Panc1 (cell line): ENCODE results near the gene THRSP. TPM values are rescaled to one million over a fixed set of nuclear protein-coding genes. Genes with fewer than 3 reads are reported as not detected.

ENCODE experiments used
- ATAC-seq: fragments of 200-7000 bp; cut with Tn5 transposase; 2 replicates; pipeline ENCODE4 v1.9.1; 2020; ENCODE audit warnings: mild to moderate bottlenecking, moderate library complexity
- BruUV-seq: library from RNA; stranded (reverse); fragments of 400-500 nt; replicated peaks from 2 replicates; lab custom pipeline; 2021; lab: Mats Ljungman, UMichigan
- CTCF ChIA-PET: fragments of 300-600 bp; sonication (Branson Sonifier 250); formaldehyde crosslinking; loops from one replicate; lab custom pipeline; 2022; ENCODE audit warnings: antibody characterized with exemption; lab: Charles Lee
- POLR2A ChIA-PET: fragments of 300-600 bp; sonication (Branson Sonifier 250); formaldehyde crosslinking; loops from one replicate; lab custom pipeline; 2022; ENCODE audit warnings: antibody characterized with exemption; lab: Charles Lee
- DNase-seq: peaks from one replicate; pipeline ENCODE4 v3.0.0-alpha.2; 2010; ENCODE audit warnings: low read depth, low spot score
- H3K27ac ChIP-seq: 2 replicates; pipeline ENCODE4 v1.5.1; 2011; ENCODE audit warnings: mild to moderate bottlenecking, low read length, inconsistent platforms
- H3K27me3 ChIP-seq: fragments of 200-500 bp; sonication (Bioruptor generic); 2 replicates; pipeline ENCODE4 v1.6.0; 2014; ENCODE audit warnings: low read length, inconsistent platforms; ENCODE audit not compliant: control insufficient read depth, insufficient read depth
- H3K36me3 ChIP-seq: fragments of 200-500 bp; sonication (Bioruptor generic); 2 replicates; pipeline ENCODE4 v1.5.1; 2014; ENCODE audit warnings: inconsistent platforms, mild to moderate bottlenecking, low read length, moderate library complexity; ENCODE audit not compliant: control insufficient read depth, insufficient read depth
- H3K4me1 ChIP-seq: 2 replicates; pipeline ENCODE4 v1.5.1; 2011; ENCODE audit warnings: inconsistent platforms, mild to moderate bottlenecking, low read length, moderate library complexity; ENCODE audit not compliant: control insufficient read depth, insufficient read depth
- H3K4me3 ChIP-seq, 2 experiments: 2 replicates each; pipeline ENCODE4 v1.5.1; 2011 to 2012; ENCODE audit warnings: low read depth in 2 of 2, low read length in 2 of 2, mild to moderate bottlenecking in 2 of 2, inconsistent platforms in 1 of 2, moderate library complexity in 1 of 2
- H3K9me3 ChIP-seq: fragments of 200-500 bp; sonication (Bioruptor generic); 2 replicates; pipeline ENCODE4 v1.5.1; 2014; ENCODE audit warnings: low read depth, mild to moderate bottlenecking, inconsistent platforms, low read length, moderate library complexity; ENCODE audit not compliant: control insufficient read depth, insufficient read depth
- POLR2AphosphoS5 ChIP-seq: IDR thresholded peaks from 2 replicates; pipeline ENCODE4 v1.6.1; 2012; ENCODE audit warnings: mild to moderate bottlenecking, low read depth, low read length, moderate library complexity
- SIN3A ChIP-seq: IDR thresholded peaks from 2 replicates; pipeline ENCODE4 v1.6.1; 2012; ENCODE audit warnings: low read depth, mild to moderate bottlenecking, low read length, moderate library complexity, borderline replicate concordance; ENCODE audit not compliant: insufficient read depth
- TCF7L2 ChIP-seq: IDR thresholded peaks from 2 replicates; pipeline ENCODE4 v1.6.1; 2011; ENCODE audit warnings: mild to moderate bottlenecking, low read depth, low read length, inconsistent platforms
- in situ Hi-C: cut with HindIII; loops from 2 replicates; pipeline ENCODE4 v1.10.0; 2016; ENCODE audit warnings: low sequenced_read_pairs, low pct_unique_long_range_greater_than_20kb
- intact Hi-C: fragments of 100-400 bp; cut with micrococcal nuclease; formaldehyde crosslinking; loops from one replicate; pipeline ENCODE4 v1.10.0; 2022; ENCODE audit not compliant: unreplicated experiment
- total RNA-seq: library from RNA; stranded (reverse); gene quantifications from one replicate; pipeline ENCODE4 v1.2.1, GENCODE V29; 2021; ENCODE audit not compliant: unreplicated experiment
- TF ChIP-seq, protein P1 (sequence below), 2 experiments: IDR thresholded peaks; 2 replicates each; pipeline ENCODE4 v1.6.1; 2011 to 2012; ENCODE audit warnings: low read depth in 2 of 2, control low read depth in 1 of 2, low read length in 1 of 2, mild to moderate bottlenecking in 1 of 2, moderate library complexity in 1 of 2; ENCODE audit not compliant: insufficient read depth in 1 of 2
- TF ChIP-seq, protein P2 (sequence below): fragments of 450-650 bp; IDR thresholded peaks from 2 replicates; pipeline ENCODE4 v1.5.1; 2017; ENCODE audit warnings: mild to moderate bottlenecking

The THRSP gene
- total RNA-seq, 1 experiment from 2014 or later, result not detected

DNA sequence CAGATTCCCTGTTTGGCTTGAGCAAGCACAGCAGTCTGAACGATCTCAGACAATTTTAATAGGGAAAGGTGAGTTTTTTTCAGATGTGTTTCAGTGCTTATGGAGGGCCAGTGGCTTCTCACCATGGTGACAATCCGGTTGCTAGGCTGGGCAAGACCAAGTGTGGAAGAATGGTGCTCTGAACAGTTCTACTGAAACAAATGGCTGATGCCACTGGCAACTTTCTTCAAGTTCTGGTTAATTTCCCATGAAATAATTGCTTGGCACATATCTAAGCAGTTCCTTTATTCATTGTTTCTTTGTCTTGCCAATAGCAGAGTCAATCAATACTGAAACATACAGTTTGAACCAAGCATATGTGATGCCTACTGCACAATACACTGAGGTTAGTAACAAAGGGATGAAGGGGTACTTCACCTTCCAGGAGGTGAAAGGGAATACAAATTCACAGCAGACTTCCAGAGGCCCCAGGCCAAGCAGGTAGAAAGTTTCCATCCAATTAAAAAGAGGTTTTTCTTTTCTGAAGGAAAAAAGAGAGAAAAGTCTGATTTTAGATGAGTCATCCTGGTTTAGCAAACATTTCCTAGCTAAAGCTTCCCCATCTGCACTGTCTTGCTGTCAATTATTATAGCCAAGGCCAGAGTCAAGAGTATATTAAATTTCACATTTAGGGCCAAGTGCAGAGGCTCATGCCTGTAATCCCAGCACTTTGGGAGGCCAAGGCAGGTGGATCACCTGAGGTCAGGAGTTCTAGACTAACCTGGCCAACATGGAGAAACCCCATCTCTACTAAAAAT is 37.2 kb downstream of the THRSP start:
- POLR2A ChIA-PET, result no interaction called here
- Histone ChIP-seq H3K9me3 (no peaks in the 10 kb centered on the region), H3K4me1 (no peaks in the 10 kb centered on the region), H3K36me3 (peaks cover 16% of the 10 kb centered on the region), H3K27ac (no peak overlapping the region), H3K27me3 (no peaks in the 10 kb centered on the region), H3K4me3 (no peak overlapping the region)
- intact Hi-C loops (no loop called here), in situ Hi-C loops (no loop called here)
- TF ChIP-seq, protein P1, sequence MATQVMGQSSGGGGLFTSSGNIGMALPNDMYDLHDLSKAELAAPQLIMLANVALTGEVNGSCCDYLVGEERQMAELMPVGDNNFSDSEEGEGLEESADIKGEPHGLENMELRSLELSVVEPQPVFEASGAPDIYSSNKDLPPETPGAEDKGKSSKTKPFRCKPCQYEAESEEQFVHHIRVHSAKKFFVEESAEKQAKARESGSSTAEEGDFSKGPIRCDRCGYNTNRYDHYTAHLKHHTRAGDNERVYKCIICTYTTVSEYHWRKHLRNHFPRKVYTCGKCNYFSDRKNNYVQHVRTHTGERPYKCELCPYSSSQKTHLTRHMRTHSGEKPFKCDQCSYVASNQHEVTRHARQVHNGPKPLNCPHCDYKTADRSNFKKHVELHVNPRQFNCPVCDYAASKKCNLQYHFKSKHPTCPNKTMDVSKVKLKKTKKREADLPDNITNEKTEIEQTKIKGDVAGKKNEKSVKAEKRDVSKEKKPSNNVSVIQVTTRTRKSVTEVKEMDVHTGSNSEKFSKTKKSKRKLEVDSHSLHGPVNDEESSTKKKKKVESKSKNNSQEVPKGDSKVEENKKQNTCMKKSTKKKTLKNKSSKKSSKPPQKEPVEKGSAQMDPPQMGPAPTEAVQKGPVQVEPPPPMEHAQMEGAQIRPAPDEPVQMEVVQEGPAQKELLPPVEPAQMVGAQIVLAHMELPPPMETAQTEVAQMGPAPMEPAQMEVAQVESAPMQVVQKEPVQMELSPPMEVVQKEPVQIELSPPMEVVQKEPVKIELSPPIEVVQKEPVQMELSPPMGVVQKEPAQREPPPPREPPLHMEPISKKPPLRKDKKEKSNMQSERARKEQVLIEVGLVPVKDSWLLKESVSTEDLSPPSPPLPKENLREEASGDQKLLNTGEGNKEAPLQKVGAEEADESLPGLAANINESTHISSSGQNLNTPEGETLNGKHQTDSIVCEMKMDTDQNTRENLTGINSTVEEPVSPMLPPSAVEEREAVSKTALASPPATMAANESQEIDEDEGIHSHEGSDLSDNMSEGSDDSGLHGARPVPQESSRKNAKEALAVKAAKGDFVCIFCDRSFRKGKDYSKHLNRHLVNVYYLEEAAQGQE (IDR thresholded peaks at IDR 0.05; ENCODE audit: insufficient read depth in 1 of 2, low read depth in 2 of 2, low read length in 1 of 2), result no peak
- CTCF ChIA-PET, result interaction anchor here (0.6 kb wide), 1 partner anchor 29 kb away, joined by 3 read pairs; no protein-coding TSS in a partner anchor
- DNase-seq, result no peak
- BruUV-seq, result no TSS peak
- no peak for ATAC-seq

DNA sequence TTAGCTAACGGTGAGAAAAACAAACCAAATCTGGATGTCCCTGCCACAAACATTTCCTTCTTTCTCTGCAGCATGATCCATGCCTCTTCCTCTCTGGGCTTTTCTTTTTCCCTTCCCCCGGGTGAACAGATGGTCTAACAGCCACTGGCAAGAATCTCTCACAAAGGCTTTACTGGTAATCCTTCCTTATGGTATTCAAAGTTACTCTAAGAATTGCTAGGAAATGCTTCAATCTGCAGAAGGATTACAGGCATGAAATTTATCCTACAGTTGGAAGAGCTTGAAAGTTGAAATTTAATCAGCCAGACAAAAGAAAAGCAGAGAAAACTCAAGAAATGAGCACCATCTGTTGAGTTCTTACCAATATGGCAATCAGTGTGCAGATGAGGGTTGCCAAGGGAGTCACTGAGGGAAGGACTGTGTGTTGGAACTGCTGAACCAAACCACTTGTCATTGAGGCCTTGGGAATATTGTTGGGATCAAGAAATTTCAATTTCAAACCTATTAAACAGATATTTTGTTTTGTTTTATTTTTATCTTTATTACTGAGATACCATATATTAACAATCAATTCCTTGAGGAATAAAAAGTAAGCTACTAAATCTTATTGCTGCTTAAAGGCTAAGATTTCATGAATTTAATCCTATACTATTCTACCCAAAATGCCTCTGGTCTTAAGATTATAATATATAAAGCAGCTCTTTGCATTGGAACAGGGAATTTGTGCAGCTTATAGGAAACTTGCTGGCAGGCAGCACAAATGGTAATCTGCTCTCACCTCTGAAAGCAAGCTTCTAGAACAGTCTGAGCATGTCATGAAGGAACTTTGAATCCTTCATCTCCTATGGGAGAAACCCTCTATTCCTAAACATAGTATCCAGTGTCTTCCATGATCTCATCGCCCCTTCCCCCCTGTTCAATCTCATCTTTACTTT is 45.7 kb downstream of the THRSP start:
- ChIA-PET CTCF (no interaction called here), POLR2A (interaction anchor here (0.6 to 0.7 kb wide), 2 partner anchors 10 to 42 kb away, joined by 3 read pairs; no protein-coding TSS in a partner anchor)
- intact Hi-C loops (no loop called here), in situ Hi-C loops (no loop called here)
- no peak overlapping the region for H3K27ac ChIP-seq
- ATAC-seq (no peak), DNase-seq (no peak)
- peaks cover 20% of the 10 kb centered on the region for H3K36me3 ChIP-seq
- no TSS peak for BruUV-seq
- TF ChIP-seq, protein P1 (IDR thresholded peaks at IDR 0.05; ENCODE audit: insufficient read depth in 1 of 2, low read depth in 2 of 2, low read length in 1 of 2), result no peak
- no peak for TF ChIP-seq POLR2AphosphoS5
- TF ChIP-seq TCF7L2, result no peak
- no peak for TF ChIP-seq SIN3A
- TF ChIP-seq, protein P2, sequence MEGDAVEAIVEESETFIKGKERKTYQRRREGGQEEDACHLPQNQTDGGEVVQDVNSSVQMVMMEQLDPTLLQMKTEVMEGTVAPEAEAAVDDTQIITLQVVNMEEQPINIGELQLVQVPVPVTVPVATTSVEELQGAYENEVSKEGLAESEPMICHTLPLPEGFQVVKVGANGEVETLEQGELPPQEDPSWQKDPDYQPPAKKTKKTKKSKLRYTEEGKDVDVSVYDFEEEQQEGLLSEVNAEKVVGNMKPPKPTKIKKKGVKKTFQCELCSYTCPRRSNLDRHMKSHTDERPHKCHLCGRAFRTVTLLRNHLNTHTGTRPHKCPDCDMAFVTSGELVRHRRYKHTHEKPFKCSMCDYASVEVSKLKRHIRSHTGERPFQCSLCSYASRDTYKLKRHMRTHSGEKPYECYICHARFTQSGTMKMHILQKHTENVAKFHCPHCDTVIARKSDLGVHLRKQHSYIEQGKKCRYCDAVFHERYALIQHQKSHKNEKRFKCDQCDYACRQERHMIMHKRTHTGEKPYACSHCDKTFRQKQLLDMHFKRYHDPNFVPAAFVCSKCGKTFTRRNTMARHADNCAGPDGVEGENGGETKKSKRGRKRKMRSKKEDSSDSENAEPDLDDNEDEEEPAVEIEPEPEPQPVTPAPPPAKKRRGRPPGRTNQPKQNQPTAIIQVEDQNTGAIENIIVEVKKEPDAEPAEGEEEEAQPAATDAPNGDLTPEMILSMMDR, result no peak
- no peaks in the 10 kb centered on the region for H3K9me3 ChIP-seq
- no peaks in the 10 kb centered on the region for H3K4me1 ChIP-seq
- no peaks in the 10 kb centered on the region for H3K27me3 ChIP-seq
- H3K4me3 ChIP-seq, result no peak overlapping the region
